ENCODE measurements around the gene MRPS18A.

DNA sequence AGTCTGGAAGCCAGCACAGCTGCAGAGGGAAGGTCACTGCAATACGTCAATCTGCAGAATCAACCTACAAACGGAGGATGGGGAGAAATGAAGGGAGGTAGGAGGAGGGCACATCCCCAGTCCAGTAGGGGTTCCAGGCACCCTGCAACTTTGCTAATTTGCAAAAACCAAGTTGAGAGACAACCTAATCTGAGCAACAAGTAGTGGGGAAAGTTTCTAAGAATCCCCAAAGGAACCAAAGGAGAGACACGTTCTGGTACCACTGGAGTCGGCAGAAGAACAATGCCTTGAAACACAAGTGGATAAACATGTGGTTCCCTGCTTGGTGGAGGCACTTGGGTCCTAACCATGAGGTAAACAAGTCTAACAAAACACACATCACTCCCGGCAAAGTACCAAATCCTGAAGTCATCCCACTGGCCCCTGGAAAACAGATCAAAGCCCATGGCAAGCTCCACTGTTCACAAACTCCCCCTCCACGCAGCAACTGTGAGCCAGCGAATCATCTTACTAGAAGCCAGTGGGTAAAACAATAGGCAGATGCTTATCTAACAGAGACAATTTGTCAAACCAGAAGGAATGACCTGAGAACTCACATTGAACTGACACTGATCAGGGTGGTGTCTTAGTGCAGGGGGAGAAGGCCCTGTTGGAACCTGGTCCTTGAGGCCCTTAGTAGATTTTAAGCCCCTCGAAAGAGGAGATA is 4.7 kb downstream of the MRPS18A start:
- no peak for TF ChIP-seq EZH2 (IDR thresholded peaks at IDR 0.05; ENCODE audit: borderline replicate concordance, low read length)
- TF ChIP-seq, protein P1, sequence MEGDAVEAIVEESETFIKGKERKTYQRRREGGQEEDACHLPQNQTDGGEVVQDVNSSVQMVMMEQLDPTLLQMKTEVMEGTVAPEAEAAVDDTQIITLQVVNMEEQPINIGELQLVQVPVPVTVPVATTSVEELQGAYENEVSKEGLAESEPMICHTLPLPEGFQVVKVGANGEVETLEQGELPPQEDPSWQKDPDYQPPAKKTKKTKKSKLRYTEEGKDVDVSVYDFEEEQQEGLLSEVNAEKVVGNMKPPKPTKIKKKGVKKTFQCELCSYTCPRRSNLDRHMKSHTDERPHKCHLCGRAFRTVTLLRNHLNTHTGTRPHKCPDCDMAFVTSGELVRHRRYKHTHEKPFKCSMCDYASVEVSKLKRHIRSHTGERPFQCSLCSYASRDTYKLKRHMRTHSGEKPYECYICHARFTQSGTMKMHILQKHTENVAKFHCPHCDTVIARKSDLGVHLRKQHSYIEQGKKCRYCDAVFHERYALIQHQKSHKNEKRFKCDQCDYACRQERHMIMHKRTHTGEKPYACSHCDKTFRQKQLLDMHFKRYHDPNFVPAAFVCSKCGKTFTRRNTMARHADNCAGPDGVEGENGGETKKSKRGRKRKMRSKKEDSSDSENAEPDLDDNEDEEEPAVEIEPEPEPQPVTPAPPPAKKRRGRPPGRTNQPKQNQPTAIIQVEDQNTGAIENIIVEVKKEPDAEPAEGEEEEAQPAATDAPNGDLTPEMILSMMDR (IDR thresholded peaks at IDR 0.05; ENCODE audit: low read length): no peak
